ENCODE results near the gene TUFT1. TPM values are rescaled to one million over a fixed set of nuclear protein-coding genes. Genes with fewer than 3 reads are reported as not detected.
"Not testable (repeated sequence)": the region's sequence is repeated elsewhere in the genome, so short reads cannot be mapped to it uniquely, and the experiment has no call there.

TUFT1 gene
- total RNA-seq, 4 donors from 2014 or later, result 18.1 to 41.8 (median 32.8) TPM

DNA sequence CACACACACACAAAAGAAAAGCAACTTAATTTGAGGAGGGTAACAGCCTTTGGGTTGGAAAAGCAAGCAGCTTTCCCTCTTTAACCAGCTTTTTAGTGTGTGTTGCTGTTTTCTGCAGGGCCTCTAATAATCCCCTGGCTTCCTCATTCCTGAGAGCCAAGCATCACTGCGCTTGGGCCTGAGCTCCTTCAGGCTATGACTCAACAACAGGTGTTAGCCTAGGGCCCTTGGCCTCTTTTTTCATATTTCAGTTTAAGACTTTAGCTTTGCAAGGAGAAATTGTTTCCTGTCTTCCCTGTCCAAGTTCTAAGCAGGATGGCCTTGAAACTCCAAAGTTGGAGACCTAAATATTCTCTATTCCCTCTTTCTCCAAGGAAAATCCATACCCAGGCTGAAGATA lies 45.5 kb downstream of the TUFT1 start:
- intact Hi-C loops (cut with DNase I), result no loop called here

DNA sequence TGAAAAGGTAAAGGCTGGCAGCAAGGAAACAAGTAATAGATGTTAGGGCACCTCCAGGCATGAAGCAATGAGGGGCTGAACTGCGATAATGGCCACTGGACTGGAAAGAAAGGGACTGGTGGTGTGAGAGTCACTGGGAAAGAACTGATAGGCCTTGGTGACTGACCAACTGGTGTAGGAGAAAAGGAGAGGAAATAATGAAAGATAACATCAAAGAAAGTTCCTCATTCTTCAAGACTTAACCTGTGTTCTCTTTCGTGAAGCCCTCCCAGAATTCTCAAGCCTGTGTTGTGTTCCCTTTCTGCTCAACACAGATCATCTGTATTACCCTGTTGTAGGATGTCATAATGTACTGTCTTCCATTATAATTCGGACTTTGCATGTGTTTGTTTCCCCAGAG lies 50.9 kb downstream of the TUFT1 start:
- no peaks in the 10 kb centered on the region for H3K36me3 ChIP-seq
- no peak for TF ChIP-seq POLR2A (IDR thresholded peaks at IDR 0.05)
- TF ChIP-seq, protein P1, sequence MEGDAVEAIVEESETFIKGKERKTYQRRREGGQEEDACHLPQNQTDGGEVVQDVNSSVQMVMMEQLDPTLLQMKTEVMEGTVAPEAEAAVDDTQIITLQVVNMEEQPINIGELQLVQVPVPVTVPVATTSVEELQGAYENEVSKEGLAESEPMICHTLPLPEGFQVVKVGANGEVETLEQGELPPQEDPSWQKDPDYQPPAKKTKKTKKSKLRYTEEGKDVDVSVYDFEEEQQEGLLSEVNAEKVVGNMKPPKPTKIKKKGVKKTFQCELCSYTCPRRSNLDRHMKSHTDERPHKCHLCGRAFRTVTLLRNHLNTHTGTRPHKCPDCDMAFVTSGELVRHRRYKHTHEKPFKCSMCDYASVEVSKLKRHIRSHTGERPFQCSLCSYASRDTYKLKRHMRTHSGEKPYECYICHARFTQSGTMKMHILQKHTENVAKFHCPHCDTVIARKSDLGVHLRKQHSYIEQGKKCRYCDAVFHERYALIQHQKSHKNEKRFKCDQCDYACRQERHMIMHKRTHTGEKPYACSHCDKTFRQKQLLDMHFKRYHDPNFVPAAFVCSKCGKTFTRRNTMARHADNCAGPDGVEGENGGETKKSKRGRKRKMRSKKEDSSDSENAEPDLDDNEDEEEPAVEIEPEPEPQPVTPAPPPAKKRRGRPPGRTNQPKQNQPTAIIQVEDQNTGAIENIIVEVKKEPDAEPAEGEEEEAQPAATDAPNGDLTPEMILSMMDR (IDR thresholded peaks at IDR 0.05), result no peak
- DNase-seq, result no peak
- H3K27ac ChIP-seq, result no peak overlapping the region
- H3K4me1 ChIP-seq, result peaks cover 1 to 23% (median 6%) of the 10 kb centered on the region in 3 donors
- intact Hi-C loops (cut with DNase I), result loop anchor here (5.0 to 10.0 kb wide), 2 partner anchors 94 to 141 kb away; no protein-coding TSS in a partner anchor
- no peaks in the 10 kb centered on the region for H3K9me3 ChIP-seq
- 81 to 83% methylated on average over 3 of the region's 3 CpGs for WGBS, 2 donors
- no peaks in the 10 kb centered on the region for H3K27me3 ChIP-seq
- H3K4me3 ChIP-seq, result no peak overlapping the region

More for the DNA sequence above, 45.5 kb downstream of the TUFT1 start:
- TF ChIP-seq, protein P1 (IDR thresholded peaks at IDR 0.05), result no peak
- no peak for TF ChIP-seq POLR2A (IDR thresholded peaks at IDR 0.05)
- no peaks in the 10 kb centered on the region for H3K9me3 ChIP-seq
- WGBS, 2 donors, result 0 to 25% methylated on average over 1 of the region's 1 CpG
- H3K4me1 ChIP-seq, result peaks cover 14 to 62% (median 20%) of the 10 kb centered on the region in 3 donors
- no peaks in the 10 kb centered on the region for H3K27me3 ChIP-seq
- H3K36me3 ChIP-seq, result peaks cover 0 to 17% (median 8%) of the 10 kb centered on the region in 3 donors
- peak overlapping the region; percentile 70 to 88 (median 80) for H3K27ac ChIP-seq
- no peak for DNase-seq
- no peak overlapping the region for H3K4me3 ChIP-seq

DNA sequence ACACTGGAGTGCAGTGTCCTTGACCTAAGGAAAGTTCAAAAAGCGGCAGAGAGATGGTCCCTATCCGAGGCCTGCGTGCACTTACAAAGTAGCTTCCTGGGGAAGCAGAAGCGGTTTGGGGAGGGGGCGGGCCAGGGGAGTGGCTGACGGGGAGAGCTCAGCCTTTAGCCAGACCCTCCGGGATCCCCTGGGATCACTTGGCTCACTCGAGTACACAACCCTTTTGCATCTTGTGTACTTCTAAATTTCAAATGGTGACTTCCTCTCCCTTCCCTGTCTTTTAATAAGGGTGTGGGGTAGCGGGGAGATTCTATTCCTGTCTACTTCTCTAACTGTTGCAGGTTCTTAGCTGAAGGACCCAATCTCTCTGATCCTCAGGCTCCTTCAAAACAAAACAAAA lies 53.6 kb downstream of the TUFT1 start:
- Histone ChIP-seq H3K4me3 (no peak overlapping the region), H3K9me3 (no peaks in the 10 kb centered on the region), H3K27ac (no peak overlapping the region), H3K27me3 (no peaks in the 10 kb centered on the region), H3K36me3 (no peaks in the 10 kb centered on the region), H3K4me1 (peaks cover 0 to 10% (median 0%) of the 10 kb centered on the region in 3 donors)
- TF ChIP-seq, protein P1 (IDR thresholded peaks at IDR 0.05), result no peak
- TF ChIP-seq POLR2A (IDR thresholded peaks at IDR 0.05), result no peak
- DNase-seq, result no peak
- 35 to 43% methylated on average over 5 to 9 of the region's 9 CpGs for WGBS, 2 donors
- intact Hi-C loops (cut with DNase I), result loop anchor here (5.0 to 10.0 kb wide), 2 partner anchors 91 to 139 kb away; no protein-coding TSS in a partner anchor

DNA sequence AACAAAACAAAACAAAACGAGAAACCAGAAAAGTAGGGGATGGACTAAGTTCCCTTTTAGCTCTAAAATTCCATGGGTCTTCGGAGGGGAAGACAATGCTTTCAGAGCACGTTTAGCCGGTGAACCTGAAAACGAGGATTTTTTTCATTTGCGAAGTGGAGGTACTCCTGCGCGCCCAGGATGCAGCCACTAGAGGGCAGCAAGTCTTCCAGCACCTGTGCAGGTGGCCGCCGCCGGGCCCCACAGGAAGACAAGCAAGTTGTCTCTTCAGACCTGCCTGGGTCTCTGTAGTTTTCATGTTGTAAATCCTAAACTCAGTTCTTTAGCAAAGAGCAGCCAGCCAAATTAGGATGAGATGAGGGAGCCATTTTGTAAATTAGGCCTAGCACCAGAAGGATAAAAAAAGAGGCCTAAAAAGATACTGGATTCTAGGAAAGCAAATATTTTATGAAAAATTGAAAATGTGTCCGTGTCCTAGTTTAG lies 54.1 kb downstream of the TUFT1 start:
- no peak for DNase-seq
- TF ChIP-seq, protein P1 (IDR thresholded peaks at IDR 0.05), result peak; percentile 87 to 96 (median 92)
- TF ChIP-seq POLR2A (IDR thresholded peaks at IDR 0.05), result no peak
- 7% methylated on average over 12 of the region's 12 CpGs for whole genome bisulfite sequencing, 2 donors
- intact Hi-C loops (cut with DNase I), result loop anchor here (5.0 to 10.0 kb wide), 2 partner anchors 91 to 138 kb away; no protein-coding TSS in a partner anchor
- Histone ChIP-seq H3K27ac (no peak overlapping the region), H3K27me3 (no peaks in the 10 kb centered on the region), H3K4me1 (peaks cover 0 to 10% (median 0%) of the 10 kb centered on the region in 3 donors), H3K9me3 (no peaks in the 10 kb centered on the region), H3K36me3 (no peaks in the 10 kb centered on the region), H3K4me3 (no peak overlapping the region)

DNA sequence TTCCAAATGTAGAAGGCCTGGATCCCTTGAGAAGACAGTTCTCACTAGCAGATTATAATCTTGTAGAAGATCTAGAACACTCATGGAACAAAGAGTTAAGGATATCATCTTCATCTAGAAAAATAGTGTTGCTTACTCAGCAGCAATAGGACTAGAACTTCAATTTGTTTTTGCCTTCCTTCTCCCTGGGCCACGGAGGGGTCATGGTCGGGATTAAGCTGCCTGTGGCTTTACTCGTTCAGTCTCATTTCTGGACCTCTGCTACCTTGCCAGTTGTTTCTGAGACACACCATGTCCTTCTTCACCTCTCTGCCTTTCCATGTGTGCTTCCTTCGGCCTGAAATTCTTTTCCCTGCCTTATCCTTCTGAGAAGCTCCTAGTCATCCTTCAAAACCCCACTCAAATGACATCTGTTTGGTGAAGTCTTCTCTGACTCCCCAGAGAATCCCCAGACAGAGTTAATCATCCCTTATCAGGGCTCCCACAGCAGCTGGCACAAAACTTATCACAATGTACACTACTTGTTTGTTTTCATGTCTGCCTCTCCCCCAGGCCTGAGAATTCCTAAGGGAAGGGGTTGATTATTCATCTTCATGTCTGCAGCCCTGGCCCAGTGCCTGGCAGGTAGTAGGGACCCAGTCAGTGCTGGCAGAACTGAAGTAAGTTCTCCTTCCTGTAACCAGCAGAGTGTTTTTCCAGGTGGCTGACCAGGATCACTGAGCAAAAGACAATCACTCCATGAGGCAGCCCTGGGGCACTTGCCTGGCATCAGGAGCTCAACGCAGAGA lies 56.3 kb downstream of the TUFT1 start:
- H3K27ac ChIP-seq, result no peak overlapping the region
- TF ChIP-seq, protein P1 (IDR thresholded peaks at IDR 0.05), result no peak
- intact Hi-C loops (cut with DNase I), result loop anchor here (10.0 kb wide), 1 partner anchor 88 kb away; no protein-coding TSS in a partner anchor
- H3K4me3 ChIP-seq, result no peak overlapping the region
- H3K4me1 ChIP-seq, result peaks cover 0 to 10% (median 0%) of the 10 kb centered on the region in 3 donors
- H3K27me3 ChIP-seq, result no peaks in the 10 kb centered on the region
- no peak for DNase-seq
- H3K9me3 ChIP-seq, result no peaks in the 10 kb centered on the region
- no peaks in the 10 kb centered on the region for H3K36me3 ChIP-seq
- 72 to 81% methylated on average over 5 of the region's 5 CpGs for WGBS, 2 donors

DNA sequence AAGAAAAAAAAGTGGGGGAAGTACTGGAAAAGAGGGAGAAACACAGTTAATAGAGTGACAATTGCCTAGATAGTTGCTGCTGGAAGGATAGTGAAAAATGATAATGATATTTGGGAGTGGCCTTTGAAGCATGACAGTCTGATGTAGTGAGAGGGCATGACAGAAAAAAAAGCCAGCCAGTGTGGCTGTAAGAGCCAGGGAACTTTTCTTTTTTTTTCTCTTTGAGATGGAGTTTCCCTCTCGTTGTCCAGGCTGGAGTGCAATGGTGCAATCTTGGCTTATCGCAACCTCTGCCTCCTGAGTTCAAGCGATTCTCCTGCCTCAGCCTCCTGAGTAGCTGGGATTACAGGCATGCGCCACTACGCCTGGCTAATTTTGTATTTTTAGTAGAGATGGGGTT lies 62.4 kb downstream of the TUFT1 start:
- H3K27me3 ChIP-seq; H3K4me1 ChIP-seq; H3K4me3 ChIP-seq; intact Hi-C loops (cut with DNase I); H3K27ac ChIP-seq; H3K9me3 ChIP-seq; DNase-seq; H3K36me3 ChIP-seq: not testable (repeated sequence)
- 74 to 85% methylated on average over 5 of the region's 5 CpGs for WGBS, 2 donors
